ENCODE results near the gene SHD.

- TF ChIP-seq, protein P1, sequence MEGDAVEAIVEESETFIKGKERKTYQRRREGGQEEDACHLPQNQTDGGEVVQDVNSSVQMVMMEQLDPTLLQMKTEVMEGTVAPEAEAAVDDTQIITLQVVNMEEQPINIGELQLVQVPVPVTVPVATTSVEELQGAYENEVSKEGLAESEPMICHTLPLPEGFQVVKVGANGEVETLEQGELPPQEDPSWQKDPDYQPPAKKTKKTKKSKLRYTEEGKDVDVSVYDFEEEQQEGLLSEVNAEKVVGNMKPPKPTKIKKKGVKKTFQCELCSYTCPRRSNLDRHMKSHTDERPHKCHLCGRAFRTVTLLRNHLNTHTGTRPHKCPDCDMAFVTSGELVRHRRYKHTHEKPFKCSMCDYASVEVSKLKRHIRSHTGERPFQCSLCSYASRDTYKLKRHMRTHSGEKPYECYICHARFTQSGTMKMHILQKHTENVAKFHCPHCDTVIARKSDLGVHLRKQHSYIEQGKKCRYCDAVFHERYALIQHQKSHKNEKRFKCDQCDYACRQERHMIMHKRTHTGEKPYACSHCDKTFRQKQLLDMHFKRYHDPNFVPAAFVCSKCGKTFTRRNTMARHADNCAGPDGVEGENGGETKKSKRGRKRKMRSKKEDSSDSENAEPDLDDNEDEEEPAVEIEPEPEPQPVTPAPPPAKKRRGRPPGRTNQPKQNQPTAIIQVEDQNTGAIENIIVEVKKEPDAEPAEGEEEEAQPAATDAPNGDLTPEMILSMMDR (IDR thresholded peaks at IDR 0.05): no peak
- TF ChIP-seq POLR2A (IDR thresholded peaks at IDR 0.05) (no peak), POLR2AphosphoS5 (IDR thresholded peaks at IDR 0.05) (no peak), EP300 (IDR thresholded peaks at IDR 0.05) (no peak)
These were observed 10.1 kb upstream of the SHD start for GRCh38 chr19:4268816-4269430.
